Measurements from ENCODE around the gene ATAD3B. TPM values are rescaled to one million over a fixed set of nuclear protein-coding genes. Genes with fewer than 3 reads are reported as not detected.
"Not testable (repeated sequence)": the region's sequence is repeated elsewhere in the genome, so short reads cannot be mapped to it uniquely, and the experiment has no call there.

ATAD3B gene
- total RNA-seq, 1 experiment from 2014 or later: 63.6 TPM

DNA sequence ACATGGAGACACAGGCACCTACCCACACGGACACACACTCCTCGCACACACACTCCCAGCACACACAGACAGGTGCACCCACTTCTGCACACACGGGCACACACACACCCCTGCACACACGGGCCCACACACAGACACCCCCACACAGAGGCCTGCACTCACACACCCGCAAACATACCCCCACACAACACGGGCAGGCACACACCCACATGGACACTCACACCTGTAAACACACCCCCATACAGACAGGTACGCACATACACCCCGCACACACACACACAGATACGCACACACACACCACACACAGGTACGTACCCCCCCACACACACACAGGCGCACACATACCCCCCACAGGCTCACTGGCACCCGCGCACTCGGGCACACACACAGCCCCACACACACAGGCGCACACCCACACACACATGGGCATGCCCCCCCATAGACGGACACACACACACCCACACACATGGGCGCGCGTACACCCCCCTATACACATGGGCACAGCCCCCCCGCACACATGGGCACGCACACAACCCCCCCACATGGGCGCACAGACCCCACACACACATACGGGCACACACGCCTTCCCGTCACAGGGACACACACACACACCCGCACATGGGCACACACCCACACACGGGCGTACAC lies 46.5 kb downstream of the ATAD3B start:
- POLR2A ChIA-PET: no interaction called here
- Mint-ChIP-seq H3K27ac (no peak overlapping the region), H3K9me3 (no peaks in the 10 kb centered on the region), H3K4me3 (no peak overlapping the region), H3K4me1 (peaks cover 3% of the 10 kb centered on the region; the same call in 1 of the 2 replicates), H3K36me3 (peaks cover 12% of the 10 kb centered on the region), H3K27me3 (ENCODE audit: low read depth) (no peaks in the 10 kb centered on the region)
- TF ChIP-seq FOXP1 (CRISPR knock-in tag; IDR thresholded peaks at IDR 0.05; ENCODE audit: borderline replicate concordance): no peak
- TF ChIP-seq, protein P1, sequence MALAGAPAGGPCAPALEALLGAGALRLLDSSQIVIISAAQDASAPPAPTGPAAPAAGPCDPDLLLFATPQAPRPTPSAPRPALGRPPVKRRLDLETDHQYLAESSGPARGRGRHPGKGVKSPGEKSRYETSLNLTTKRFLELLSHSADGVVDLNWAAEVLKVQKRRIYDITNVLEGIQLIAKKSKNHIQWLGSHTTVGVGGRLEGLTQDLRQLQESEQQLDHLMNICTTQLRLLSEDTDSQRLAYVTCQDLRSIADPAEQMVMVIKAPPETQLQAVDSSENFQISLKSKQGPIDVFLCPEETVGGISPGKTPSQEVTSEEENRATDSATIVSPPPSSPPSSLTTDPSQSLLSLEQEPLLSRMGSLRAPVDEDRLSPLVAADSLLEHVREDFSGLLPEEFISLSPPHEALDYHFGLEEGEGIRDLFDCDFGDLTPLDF (CRISPR knock-in tag; IDR thresholded peaks at IDR 0.05): no peak
- TF ChIP-seq, protein P2, sequence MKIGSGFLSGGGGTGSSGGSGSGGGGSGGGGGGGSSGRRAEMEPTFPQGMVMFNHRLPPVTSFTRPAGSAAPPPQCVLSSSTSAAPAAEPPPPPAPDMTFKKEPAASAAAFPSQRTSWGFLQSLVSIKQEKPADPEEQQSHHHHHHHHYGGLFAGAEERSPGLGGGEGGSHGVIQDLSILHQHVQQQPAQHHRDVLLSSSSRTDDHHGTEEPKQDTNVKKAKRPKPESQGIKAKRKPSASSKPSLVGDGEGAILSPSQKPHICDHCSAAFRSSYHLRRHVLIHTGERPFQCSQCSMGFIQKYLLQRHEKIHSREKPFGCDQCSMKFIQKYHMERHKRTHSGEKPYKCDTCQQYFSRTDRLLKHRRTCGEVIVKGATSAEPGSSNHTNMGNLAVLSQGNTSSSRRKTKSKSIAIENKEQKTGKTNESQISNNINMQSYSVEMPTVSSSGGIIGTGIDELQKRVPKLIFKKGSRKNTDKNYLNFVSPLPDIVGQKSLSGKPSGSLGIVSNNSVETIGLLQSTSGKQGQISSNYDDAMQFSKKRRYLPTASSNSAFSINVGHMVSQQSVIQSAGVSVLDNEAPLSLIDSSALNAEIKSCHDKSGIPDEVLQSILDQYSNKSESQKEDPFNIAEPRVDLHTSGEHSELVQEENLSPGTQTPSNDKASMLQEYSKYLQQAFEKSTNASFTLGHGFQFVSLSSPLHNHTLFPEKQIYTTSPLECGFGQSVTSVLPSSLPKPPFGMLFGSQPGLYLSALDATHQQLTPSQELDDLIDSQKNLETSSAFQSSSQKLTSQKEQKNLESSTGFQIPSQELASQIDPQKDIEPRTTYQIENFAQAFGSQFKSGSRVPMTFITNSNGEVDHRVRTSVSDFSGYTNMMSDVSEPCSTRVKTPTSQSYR (CRISPR knock-in tag; IDR thresholded peaks at IDR 0.05): no peak
- DNase-seq (ENCODE audit: low spot score): no peak
- CTCF ChIA-PET: no interaction called here
- ATAC-seq: no peak

DNA sequence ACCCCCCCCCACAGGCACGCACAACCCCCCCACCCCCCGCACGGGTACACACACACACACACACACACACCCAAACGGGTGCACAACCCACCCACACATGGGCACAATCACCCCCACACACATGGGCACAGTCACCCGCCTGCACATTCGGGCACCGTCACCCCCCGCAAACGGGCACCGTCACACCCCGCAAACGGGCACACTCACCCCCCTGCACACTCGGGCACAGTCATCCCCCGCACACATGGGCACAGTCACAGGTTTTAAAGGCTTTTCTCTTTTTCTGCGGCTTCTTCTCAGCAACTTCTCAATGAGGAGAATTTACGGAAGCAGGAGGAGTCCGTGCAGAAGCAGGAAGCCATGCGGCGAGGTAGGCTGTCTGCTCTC lies 47.0 kb downstream of the ATAD3B start:
- H3K27ac Mint-ChIP-seq: not testable (repeated sequence)

DNA sequence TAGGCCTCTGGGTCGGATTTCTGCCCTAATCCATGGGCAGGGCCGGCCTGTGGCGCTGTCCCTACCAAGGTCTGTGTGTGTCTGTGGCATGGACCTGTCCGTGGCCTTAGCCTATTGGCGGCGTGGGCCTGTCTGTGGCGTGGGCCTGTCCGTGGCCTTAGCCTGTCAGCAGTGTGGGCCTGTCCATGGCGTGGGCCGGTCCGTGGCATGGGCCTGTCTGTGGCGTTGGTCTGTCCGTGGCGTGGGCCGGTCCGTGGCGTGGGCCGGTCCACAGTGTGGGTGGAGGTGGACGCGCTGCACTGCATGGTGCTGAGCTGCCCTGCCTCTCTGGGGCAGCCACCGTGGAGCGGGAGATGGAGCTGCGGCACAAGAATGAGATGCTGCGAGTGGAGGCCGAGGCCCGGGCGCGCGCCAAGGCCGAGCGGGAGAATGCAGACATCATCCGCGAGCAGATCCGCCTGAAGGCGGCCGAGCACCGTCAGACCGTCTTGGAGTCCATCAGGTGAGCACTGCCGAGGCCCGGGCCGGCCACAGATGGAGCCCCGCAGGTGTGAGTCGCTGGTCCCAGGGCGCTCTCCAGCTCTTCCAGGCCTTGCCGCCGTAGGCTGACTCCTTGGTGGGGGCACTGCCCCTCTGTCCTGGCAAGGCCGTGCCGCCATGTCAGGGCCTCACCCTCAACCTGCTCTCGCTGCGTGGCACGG lies 48.4 kb downstream of the ATAD3B start:
- H3K27me3 Mint-ChIP-seq (ENCODE audit: low read depth); H3K27ac Mint-ChIP-seq; CTCF ChIA-PET; H3K9me3 Mint-ChIP-seq; H3K4me3 Mint-ChIP-seq; DNase-seq (ENCODE audit: low spot score); ATAC-seq; POLR2A ChIA-PET; H3K4me1 Mint-ChIP-seq: not testable (repeated sequence)
- peaks cover 12% of the 10 kb centered on the region for H3K36me3 Mint-ChIP-seq

More for the DNA sequence above, 47.0 kb downstream of the ATAD3B start:
- H3K9me3 Mint-ChIP-seq; H3K4me3 Mint-ChIP-seq; POLR2A ChIA-PET; ATAC-seq; CTCF ChIA-PET; H3K27me3 Mint-ChIP-seq (ENCODE audit: low read depth); H3K4me1 Mint-ChIP-seq; DNase-seq (ENCODE audit: low spot score): not testable (repeated sequence)
- H3K36me3 Mint-ChIP-seq: peaks cover 12% of the 10 kb centered on the region

DNA sequence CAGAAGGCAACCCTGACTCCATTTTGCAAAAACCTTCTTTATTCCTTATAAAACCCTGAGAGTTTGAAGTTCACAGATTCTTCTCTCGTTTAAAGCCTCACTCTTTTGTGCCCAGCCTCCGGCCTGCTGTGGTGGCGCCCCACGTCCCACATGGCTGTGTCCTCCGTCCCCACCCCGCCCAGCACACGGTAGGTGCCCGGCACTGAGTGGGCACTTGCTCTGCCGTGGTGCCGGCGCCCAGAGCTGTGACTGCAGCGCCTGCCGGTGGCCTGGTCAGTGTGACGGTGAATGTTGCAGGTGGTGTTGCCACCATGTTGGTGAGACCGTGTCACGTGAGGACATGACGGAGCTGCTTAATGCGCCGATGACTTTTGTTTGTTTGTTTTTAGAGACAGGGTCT lies 49.8 kb downstream of the ATAD3B start:
- H3K4me1 Mint-ChIP-seq: no peaks in the 10 kb centered on the region
- POLR2A ChIA-PET: no interaction called here
- no peak overlapping the region for H3K4me3 Mint-ChIP-seq
- CTCF ChIA-PET: no interaction called here
- no peak overlapping the region for H3K27ac Mint-ChIP-seq
- H3K36me3 Mint-ChIP-seq: peaks cover 12% of the 10 kb centered on the region
- H3K27me3 Mint-ChIP-seq (ENCODE audit: low read depth): no peaks in the 10 kb centered on the region
- no peaks in the 10 kb centered on the region for H3K9me3 Mint-ChIP-seq
- ATAC-seq (no peak), DNase-seq (ENCODE audit: low spot score) (no peak)
- TF ChIP-seq, protein P3, sequence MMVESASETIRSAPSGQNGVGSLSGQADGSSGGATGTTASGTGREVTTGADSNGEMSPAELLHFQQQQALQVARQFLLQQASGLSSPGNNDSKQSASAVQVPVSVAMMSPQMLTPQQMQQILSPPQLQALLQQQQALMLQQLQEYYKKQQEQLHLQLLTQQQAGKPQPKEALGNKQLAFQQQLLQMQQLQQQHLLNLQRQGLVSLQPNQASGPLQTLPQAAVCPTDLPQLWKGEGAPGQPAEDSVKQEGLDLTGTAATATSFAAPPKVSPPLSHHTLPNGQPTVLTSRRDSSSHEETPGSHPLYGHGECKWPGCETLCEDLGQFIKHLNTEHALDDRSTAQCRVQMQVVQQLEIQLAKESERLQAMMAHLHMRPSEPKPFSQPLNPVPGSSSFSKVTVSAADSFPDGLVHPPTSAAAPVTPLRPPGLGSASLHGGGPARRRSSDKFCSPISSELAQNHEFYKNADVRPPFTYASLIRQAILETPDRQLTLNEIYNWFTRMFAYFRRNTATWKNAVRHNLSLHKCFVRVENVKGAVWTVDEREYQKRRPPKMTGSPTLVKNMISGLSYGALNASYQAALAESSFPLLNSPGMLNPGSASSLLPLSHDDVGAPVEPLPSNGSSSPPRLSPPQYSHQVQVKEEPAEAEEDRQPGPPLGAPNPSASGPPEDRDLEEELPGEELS (CRISPR knock-in tag; IDR thresholded peaks at IDR 0.05): no peak
- TF ChIP-seq, protein P4, sequence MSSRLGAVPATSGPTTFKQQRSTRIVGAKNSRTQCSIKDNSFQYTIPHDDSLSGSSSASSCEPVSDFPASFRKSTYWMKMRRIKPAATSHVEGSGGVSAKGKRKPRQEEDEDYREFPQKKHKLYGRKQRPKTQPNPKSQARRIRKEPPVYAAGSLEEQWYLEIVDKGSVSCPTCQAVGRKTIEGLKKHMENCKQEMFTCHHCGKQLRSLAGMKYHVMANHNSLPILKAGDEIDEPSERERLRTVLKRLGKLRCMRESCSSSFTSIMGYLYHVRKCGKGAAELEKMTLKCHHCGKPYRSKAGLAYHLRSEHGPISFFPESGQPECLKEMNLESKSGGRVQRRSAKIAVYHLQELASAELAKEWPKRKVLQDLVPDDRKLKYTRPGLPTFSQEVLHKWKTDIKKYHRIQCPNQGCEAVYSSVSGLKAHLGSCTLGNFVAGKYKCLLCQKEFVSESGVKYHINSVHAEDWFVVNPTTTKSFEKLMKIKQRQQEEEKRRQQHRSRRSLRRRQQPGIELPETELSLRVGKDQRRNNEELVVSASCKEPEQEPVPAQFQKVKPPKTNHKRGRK (CRISPR knock-in tag; IDR thresholded peaks at IDR 0.05; ENCODE audit: borderline replicate concordance): no peak
- TF ChIP-seq, protein P5, sequence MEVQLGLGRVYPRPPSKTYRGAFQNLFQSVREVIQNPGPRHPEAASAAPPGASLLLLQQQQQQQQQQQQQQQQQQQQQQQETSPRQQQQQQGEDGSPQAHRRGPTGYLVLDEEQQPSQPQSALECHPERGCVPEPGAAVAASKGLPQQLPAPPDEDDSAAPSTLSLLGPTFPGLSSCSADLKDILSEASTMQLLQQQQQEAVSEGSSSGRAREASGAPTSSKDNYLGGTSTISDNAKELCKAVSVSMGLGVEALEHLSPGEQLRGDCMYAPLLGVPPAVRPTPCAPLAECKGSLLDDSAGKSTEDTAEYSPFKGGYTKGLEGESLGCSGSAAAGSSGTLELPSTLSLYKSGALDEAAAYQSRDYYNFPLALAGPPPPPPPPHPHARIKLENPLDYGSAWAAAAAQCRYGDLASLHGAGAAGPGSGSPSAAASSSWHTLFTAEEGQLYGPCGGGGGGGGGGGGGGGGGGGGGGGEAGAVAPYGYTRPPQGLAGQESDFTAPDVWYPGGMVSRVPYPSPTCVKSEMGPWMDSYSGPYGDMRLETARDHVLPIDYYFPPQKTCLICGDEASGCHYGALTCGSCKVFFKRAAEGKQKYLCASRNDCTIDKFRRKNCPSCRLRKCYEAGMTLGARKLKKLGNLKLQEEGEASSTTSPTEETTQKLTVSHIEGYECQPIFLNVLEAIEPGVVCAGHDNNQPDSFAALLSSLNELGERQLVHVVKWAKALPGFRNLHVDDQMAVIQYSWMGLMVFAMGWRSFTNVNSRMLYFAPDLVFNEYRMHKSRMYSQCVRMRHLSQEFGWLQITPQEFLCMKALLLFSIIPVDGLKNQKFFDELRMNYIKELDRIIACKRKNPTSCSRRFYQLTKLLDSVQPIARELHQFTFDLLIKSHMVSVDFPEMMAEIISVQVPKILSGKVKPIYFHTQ (CRISPR knock-in tag; IDR thresholded peaks at IDR 0.05): no peak
- TF ChIP-seq NFE2L1 (CRISPR knock-in tag; IDR thresholded peaks at IDR 0.05): no peak
- TF ChIP-seq RELA (CRISPR knock-in tag; IDR thresholded peaks at IDR 0.05; ENCODE audit: borderline replicate concordance): no peak
- TF ChIP-seq FOXK1 (CRISPR knock-in tag; IDR thresholded peaks at IDR 0.05): no peak
- TF ChIP-seq, protein P6, sequence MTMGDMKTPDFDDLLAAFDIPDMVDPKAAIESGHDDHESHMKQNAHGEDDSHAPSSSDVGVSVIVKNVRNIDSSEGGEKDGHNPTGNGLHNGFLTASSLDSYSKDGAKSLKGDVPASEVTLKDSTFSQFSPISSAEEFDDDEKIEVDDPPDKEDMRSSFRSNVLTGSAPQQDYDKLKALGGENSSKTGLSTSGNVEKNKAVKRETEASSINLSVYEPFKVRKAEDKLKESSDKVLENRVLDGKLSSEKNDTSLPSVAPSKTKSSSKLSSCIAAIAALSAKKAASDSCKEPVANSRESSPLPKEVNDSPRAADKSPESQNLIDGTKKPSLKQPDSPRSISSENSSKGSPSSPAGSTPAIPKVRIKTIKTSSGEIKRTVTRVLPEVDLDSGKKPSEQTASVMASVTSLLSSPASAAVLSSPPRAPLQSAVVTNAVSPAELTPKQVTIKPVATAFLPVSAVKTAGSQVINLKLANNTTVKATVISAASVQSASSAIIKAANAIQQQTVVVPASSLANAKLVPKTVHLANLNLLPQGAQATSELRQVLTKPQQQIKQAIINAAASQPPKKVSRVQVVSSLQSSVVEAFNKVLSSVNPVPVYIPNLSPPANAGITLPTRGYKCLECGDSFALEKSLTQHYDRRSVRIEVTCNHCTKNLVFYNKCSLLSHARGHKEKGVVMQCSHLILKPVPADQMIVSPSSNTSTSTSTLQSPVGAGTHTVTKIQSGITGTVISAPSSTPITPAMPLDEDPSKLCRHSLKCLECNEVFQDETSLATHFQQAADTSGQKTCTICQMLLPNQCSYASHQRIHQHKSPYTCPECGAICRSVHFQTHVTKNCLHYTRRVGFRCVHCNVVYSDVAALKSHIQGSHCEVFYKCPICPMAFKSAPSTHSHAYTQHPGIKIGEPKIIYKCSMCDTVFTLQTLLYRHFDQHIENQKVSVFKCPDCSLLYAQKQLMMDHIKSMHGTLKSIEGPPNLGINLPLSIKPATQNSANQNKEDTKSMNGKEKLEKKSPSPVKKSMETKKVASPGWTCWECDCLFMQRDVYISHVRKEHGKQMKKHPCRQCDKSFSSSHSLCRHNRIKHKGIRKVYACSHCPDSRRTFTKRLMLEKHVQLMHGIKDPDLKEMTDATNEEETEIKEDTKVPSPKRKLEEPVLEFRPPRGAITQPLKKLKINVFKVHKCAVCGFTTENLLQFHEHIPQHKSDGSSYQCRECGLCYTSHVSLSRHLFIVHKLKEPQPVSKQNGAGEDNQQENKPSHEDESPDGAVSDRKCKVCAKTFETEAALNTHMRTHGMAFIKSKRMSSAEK (CRISPR knock-in tag; IDR thresholded peaks at IDR 0.05; ENCODE audit: borderline replicate concordance): no peak
- TF ChIP-seq HMGA2 (CRISPR knock-in tag; IDR thresholded peaks at IDR 0.05): no peak

Data from WTC11 (cell line).